Astrocyte of the spinal cord (primary cell): ENCODE data around the gene STEAP1B.

Source experiments
- DNase-seq: peaks from one replicate; pipeline ENCODE4 v3.0.0; 2011; ENCODE audit warnings: low read depth, low spot score
- H3K4me3 ChIP-seq: 2 replicates; pipeline ENCODE4 v1.5.1; 2011; ENCODE audit warnings: low read depth, mild to moderate bottlenecking, low read length, moderate library complexity
- in situ Hi-C: cut with HindIII; loops from 2 replicates; pipeline ENCODE4 v1.10.0; 2017; ENCODE audit warnings: low sequenced_read_pairs
- TF ChIP-seq, protein P1 (sequence below): IDR thresholded peaks from 2 replicates; pipeline ENCODE4 v1.5.1; 2012; ENCODE audit warnings: low read depth, mild to moderate bottlenecking, low read length, inconsistent platforms

STEAP1B gene

DNA sequence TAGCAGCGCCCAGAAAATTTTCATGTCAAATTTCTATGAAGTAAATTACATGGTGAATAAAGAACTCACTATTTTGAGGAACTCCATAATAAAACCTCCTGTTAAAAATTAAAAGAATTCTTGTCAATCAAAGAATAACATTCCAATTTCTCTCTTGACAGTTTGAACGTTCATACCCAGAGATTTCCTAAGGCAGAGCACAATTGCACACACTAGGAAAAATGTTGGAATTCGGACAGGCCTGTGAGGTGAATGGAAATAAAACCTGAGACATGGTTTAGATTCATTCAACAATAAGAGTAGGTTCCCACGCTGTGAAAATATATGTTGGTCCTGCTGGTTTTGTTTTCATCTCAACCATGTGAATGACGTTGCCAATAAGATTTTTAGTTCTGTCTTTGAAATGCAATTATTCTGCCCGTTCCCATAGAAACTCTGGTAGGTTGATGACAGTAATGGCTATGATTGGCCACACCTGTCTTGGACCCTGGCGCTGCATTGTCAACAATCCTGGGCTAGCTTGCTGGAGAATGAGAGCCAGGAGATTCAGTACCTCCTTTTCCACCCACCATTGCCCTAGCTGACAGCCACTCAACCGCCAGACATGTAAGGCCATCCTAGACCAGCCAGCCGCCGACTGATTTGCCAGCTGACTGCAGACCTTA lies 99.7 kb downstream of the STEAP1B start:
- no peak for DNase-seq
- in situ Hi-C loops: no loop called here
- TF ChIP-seq, protein P1, sequence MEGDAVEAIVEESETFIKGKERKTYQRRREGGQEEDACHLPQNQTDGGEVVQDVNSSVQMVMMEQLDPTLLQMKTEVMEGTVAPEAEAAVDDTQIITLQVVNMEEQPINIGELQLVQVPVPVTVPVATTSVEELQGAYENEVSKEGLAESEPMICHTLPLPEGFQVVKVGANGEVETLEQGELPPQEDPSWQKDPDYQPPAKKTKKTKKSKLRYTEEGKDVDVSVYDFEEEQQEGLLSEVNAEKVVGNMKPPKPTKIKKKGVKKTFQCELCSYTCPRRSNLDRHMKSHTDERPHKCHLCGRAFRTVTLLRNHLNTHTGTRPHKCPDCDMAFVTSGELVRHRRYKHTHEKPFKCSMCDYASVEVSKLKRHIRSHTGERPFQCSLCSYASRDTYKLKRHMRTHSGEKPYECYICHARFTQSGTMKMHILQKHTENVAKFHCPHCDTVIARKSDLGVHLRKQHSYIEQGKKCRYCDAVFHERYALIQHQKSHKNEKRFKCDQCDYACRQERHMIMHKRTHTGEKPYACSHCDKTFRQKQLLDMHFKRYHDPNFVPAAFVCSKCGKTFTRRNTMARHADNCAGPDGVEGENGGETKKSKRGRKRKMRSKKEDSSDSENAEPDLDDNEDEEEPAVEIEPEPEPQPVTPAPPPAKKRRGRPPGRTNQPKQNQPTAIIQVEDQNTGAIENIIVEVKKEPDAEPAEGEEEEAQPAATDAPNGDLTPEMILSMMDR: no peak
- H3K4me3 ChIP-seq: no peak overlapping the region

GRCh38 chr7:22399546-22399945 lies 100.4 kb downstream of the STEAP1B start:
- in situ Hi-C loops: no loop called here
- no peak overlapping the region for H3K4me3 ChIP-seq
- DNase-seq: no peak
- TF ChIP-seq, protein P1: no peak

DNA sequence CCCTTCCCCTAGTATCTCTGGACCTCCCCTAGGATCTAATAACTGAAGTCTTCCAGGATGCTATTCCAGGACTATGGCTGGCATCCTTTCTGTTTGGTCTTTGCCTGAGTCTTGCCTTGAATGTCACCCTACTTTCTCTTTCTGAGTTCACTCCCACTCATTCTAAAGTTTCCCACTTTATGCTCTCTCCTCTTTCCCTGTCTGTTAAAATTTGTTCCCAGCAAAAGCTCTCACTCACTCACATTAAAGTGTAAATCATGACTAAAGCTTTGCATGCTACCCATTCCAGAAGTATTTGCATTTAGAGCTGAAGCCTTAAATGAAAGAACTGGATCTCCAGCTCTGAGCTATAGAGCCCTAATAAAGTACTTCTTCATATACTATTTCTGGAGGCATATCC lies 100.9 kb downstream of the STEAP1B start:
- in situ Hi-C loops: no loop called here
- DNase-seq: no peak

DNA sequence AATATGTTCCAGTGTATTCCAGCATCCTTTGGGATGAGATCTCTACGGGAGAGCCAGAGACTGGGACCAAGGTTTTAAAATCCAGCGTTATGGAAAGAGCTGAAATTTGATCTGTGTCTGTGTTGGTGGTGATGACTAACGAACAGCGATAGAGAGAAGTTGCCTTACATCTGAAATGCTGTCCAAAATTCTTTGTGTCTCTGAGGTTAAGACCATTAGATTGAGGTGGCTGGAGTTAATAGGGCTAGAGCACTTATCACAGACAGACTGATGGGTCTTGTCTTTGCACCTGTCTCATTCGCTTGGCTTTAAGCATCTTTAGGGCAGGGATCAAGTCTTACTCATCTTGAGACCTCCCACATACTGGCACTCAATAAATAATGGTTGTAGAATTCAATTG lies 102.0 kb downstream of the STEAP1B start:
- in situ Hi-C loops: no loop called here
- DNase-seq: no peak
- H3K4me3 ChIP-seq: no peak overlapping the region
- TF ChIP-seq, protein P1: no peak

More for the DNA sequence above, 100.9 kb downstream of the STEAP1B start:
- TF ChIP-seq, protein P1: no peak
- no peak overlapping the region for H3K4me3 ChIP-seq

DNA sequence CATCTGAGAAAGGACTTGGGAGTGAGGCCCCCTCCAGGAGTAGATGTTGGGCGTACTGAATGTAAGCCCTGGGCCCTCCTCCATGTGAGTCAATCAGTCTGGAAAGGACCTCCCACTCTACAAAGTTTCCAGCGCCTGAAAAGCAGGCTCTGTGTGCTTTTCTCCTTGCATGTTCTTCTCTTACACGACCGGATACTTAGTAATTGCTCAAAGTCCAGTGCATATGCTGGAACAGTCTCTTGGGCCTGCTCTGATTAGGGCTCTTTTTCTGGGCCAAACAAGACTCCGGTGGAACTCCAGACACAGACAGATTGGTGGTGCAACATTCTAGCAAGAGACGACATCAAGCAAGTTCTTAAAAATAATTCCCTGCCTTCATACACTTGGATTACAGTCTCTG lies 104.8 kb downstream of the STEAP1B start:
- H3K4me3 ChIP-seq: no peak overlapping the region
- in situ Hi-C loops: no loop called here
- no peak for DNase-seq
- TF ChIP-seq, protein P1: no peak

GRCh38 chr7:22394739-22395138 lies 105.2 kb downstream of the STEAP1B start:
- H3K4me3 ChIP-seq: no peak overlapping the region
- in situ Hi-C loops: no loop called here
- TF ChIP-seq, protein P1: no peak
- DNase-seq: no peak
